ENCODE data around the gene PPP1R1B. TPM values are rescaled to one million over a fixed set of nuclear protein-coding genes. Genes with fewer than 3 reads are reported as not detected.

Gene PPP1R1B
- total RNA-seq, 4 donors from 2014 or later = 0.23 to 4.8 (median 2.4) TPM

DNA sequence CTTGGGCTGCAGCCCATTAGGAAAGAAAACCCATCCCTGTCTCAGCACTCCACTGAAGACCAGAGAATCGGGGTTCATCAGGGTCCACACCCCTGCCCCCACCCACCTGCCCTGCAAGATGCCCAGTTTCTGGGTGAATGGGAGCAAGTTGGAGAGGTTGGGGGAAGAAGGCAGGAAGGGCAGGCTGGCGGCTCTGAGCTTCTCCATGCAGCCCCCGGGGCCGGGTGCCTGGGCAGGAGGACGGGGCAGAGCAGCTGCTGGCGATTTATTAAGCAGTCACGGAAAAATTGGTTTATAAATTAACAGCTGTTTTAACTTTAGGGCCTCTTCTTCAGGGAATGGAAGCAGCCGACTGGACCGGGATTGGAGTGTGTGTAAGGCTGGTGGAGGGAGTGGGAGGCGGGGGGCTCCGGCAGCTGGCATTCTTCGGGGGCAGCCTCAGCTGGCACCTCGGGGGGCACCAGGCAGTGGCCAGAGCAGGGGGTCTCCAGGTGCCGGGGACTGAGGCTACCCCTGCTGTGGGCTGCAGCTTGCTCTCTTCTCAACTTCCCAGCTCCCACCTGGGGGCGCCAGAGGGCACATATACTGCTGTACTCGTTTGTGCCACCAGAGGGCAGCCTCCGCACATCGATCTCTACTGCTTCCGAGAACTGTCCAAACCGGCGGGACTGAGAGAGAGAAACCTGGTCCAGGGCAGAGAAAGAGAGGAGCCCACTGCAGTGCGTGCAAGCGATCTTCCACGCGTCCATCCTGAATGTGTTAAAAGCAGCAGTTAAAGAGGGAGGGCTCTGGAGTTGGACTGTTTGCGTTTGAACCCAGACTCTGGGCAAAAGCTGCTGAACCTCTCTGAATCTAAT lies 5.0 kb upstream of the PPP1R1B start:
- 9% methylated on average over 11 to 15 of the region's 26 CpGs for WGBS, 2 donors
- H3K27ac ChIP-seq = peak overlapping the region in 2 of 4 donors; percentile 11 to 43
- intact Hi-C loops (cut with DNase I) = loop anchor here (5.0 kb wide), 1 partner anchor 136 kb away; no protein-coding TSS in a partner anchor

DNA sequence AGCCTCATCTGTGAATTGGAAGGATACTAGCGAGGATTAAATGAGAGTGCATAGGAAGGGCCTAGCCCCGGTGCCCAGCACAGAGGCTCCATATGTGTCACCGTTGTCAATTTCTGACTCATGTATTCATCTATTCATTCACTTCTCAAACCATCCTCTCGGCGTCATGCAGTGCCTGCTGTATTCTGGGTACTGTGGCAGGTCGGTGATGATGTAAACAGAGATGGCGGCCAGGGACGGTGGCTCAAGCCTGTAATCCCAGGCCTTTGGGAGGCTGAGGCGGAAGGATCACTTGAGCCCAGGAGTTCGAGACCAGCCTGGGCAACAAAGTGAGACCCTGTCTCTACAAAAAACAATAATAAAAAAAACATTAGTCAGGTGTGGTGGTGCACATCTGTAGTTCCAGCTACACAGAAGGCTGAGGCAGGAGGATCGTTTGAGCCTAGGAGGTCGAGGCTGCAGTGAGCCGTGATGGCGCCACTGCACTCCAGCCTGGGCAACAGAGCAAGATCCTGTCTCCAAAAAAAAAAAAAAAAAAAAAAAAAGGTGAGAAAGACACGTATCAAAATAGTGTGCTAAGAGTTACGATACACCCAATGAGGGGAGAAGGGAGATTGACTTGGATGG lies 4.3 kb upstream of the PPP1R1B start:
- peak overlapping the region in 2 of 4 donors; percentile 11 to 43 for H3K27ac ChIP-seq
- intact Hi-C loops (cut with DNase I) = loop anchor here (5.0 kb wide), 1 partner anchor 135 kb away; no protein-coding TSS in a partner anchor
- 38 to 40% methylated on average over 11 to 15 of the region's 16 CpGs for WGBS, 2 donors

More for the DNA sequence above, 5.0 kb upstream of the PPP1R1B start:
- TF ChIP-seq, protein P1, sequence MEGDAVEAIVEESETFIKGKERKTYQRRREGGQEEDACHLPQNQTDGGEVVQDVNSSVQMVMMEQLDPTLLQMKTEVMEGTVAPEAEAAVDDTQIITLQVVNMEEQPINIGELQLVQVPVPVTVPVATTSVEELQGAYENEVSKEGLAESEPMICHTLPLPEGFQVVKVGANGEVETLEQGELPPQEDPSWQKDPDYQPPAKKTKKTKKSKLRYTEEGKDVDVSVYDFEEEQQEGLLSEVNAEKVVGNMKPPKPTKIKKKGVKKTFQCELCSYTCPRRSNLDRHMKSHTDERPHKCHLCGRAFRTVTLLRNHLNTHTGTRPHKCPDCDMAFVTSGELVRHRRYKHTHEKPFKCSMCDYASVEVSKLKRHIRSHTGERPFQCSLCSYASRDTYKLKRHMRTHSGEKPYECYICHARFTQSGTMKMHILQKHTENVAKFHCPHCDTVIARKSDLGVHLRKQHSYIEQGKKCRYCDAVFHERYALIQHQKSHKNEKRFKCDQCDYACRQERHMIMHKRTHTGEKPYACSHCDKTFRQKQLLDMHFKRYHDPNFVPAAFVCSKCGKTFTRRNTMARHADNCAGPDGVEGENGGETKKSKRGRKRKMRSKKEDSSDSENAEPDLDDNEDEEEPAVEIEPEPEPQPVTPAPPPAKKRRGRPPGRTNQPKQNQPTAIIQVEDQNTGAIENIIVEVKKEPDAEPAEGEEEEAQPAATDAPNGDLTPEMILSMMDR (IDR thresholded peaks at IDR 0.05) = peak; percentile 99 to 100 (median 100)
- TF ChIP-seq POLR2A (IDR thresholded peaks at IDR 0.05) = no peak
- H3K27me3 ChIP-seq = peaks cover 0 to 59% (median 2%) of the 10 kb centered on the region in 4 donors
- H3K4me1 ChIP-seq = peaks cover 37 to 67% (median 46%) of the 10 kb centered on the region in 3 donors
- H3K36me3 ChIP-seq = no peaks in the 10 kb centered on the region
- peak; percentile 55 for DNase-seq
- peak overlapping the region in 1 of 4 donors; percentile 19 for H3K4me3 ChIP-seq
- no peaks in the 10 kb centered on the region for H3K9me3 ChIP-seq

DNA sequence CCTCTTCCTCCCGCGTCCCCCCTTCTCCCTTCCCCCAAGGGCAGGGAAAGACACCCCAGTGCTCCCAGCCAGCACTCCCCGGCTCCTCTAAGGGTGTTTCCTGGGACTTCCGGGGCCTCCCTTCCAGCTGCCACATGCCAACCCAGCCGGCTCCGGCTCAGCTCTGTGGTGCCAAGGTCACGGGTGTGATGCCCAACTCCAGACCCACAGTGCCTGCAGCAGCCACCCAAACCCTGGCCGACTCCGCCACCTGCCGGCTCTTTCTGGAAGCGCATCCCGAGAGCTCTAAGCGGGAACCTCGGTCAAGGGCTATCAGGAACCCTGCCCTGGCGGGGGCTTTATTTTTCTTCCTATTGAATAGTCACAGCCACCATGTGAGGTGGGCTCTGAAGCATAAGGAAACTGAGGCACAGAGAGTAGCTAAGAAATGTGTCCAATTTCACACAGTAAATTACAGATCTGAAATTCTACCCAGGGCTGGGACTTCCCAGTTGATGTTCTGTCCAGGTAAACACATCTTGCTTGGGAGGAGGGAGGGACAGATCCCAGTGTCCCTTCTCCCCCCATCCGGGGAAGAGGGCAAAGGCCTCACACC lies 3.3 kb upstream of the PPP1R1B start:
- Histone ChIP-seq H3K36me3 (no peaks in the 10 kb centered on the region), H3K4me3 (no peak overlapping the region), H3K4me1 (peaks cover 39 to 72% (median 52%) of the 10 kb centered on the region in 3 donors), H3K27ac (peak overlapping the region in 1 of 4 donors; percentile 46), H3K9me3 (no peaks in the 10 kb centered on the region), H3K27me3 (peaks cover 0 to 60% (median 9%) of the 10 kb centered on the region in 4 donors)
- DNase-seq = no peak
- no peak for TF ChIP-seq POLR2A (IDR thresholded peaks at IDR 0.05)
- TF ChIP-seq, protein P1 (IDR thresholded peaks at IDR 0.05) = peak; percentile 90 to 96 (median 94)
- WGBS, 2 donors = 17 to 19% methylated on average over 2 to 8 of the region's 16 CpGs
- intact Hi-C loops (cut with DNase I) = loop anchor here (5.0 kb wide), 1 partner anchor 134 kb away; no protein-coding TSS in a partner anchor

More for the DNA sequence above, 4.3 kb upstream of the PPP1R1B start:
- Histone ChIP-seq H3K9me3 (no peaks in the 10 kb centered on the region), H3K27me3 (peaks cover 0 to 59% (median 5%) of the 10 kb centered on the region in 4 donors), H3K36me3 (no peaks in the 10 kb centered on the region), H3K4me3 (peak overlapping the region in 1 of 4 donors; percentile 19), H3K4me1 (peaks cover 39 to 69% (median 53%) of the 10 kb centered on the region in 3 donors)
- TF ChIP-seq, protein P1 (IDR thresholded peaks at IDR 0.05) = no peak
- TF ChIP-seq POLR2A (IDR thresholded peaks at IDR 0.05) = no peak
- no peak for DNase-seq

DNA sequence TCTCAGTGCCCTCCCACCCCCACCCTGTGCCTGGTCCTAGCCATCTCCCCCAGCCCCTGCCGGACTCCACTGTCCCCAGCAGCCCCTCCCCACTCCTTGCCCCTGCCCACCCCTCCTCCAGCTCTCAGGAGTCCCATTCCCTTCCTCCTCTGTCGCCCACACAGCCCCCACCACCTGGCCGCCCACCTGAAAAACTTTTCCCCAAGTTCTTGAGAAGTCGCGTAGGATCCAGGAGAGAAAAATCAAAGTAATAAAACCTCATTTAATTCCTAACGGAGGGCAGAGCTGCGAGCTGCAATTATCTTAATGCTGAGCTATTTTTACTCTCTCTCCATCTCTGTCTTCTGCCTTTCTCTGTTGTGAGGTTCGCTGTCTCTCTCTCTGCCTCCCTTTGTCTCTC lies 2.4 kb upstream of the PPP1R1B start:
- Histone ChIP-seq H3K4me3 (no peak overlapping the region), H3K9me3 (no peaks in the 10 kb centered on the region), H3K27me3 (peaks cover 0 to 61% (median 9%) of the 10 kb centered on the region in 4 donors), H3K27ac (peak overlapping the region in 1 of 4 donors; percentile 46), H3K36me3 (no peaks in the 10 kb centered on the region), H3K4me1 (peaks cover 39 to 76% (median 47%) of the 10 kb centered on the region in 3 donors)
- WGBS, 2 donors = 75 to 84% methylated on average over 7 to 8 of the region's 8 CpGs
- no peak for TF ChIP-seq POLR2A (IDR thresholded peaks at IDR 0.05)
- TF ChIP-seq, protein P1 (IDR thresholded peaks at IDR 0.05) = no peak
- intact Hi-C loops (cut with DNase I) = loop anchor here (5.0 kb wide), 1 partner anchor 133 kb away; no protein-coding TSS in a partner anchor
- DNase-seq = no peak
